LNCaP clone FGC (cell line): ENCODE measurements around the gene AGMAT.
A peak's percentile ranks its signal among the peaks of the same experiment; 100 is the strongest.

Experiments
- DNase-seq: peaks from one replicate; pipeline ENCODE4 v3.0.0-alpha.2; 2011; ENCODE audit warnings: low read depth
- H3K4me3 ChIP-seq: 2 replicates; pipeline ENCODE4 v1.5.1; 2011; ENCODE audit warnings: mild to moderate bottlenecking, low read depth, low read length, control low read depth
- CTCF ChIP-seq: IDR thresholded peaks from 2 replicates; pipeline ENCODE4 v1.5.1; 2012; ENCODE audit warnings: mild to moderate bottlenecking; ENCODE audit not compliant: control insufficient read depth, insufficient read depth; ENCODE audit errors: extremely low read depth

AGMAT gene

GRCh38 chr1:15625056-15625917 lies 40.4 kb upstream of the AGMAT start:
- TF ChIP-seq CTCF, result no peak
- no peak for DNase-seq
- H3K4me3 ChIP-seq, result peak overlapping the region; percentile 15; the same call in 1 of the 2 replicates

DNA sequence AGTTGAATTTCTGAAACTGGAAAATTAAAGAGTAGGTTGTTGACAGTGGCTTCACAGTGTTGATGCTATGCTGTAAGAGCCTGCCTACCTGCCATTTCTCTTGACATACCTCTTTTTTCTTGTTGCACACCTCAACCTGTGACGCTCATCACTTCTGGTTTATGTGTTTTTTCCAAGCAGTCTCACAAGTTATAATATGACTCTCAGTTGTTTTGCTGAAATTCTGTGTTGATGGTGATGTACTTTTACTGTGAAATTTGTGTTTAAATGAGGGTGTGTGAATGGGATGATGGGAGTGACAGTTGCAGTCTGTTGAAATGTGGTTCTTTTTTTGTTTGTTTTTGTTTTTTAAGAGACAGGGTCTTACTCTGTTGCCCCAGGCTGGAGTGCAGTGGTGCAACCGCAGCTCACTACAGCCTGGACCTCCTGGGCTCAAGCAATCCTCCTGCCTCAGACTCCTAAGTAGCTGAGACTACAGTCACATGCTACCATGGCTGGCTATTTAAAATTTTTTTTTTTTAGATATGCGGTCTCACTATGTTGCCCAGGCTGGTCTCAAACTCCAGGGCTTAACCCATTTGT lies 39.4 kb upstream of the AGMAT start:
- DNase-seq, result no peak
- H3K4me3 ChIP-seq, result no peak overlapping the region

GRCh38 chr1:15623435-15623834 lies 38.6 kb upstream of the AGMAT start:
- no peak for TF ChIP-seq CTCF
- no peak overlapping the region for H3K4me3 ChIP-seq

More for the DNA sequence above, 39.4 kb upstream of the AGMAT start:
- TF ChIP-seq CTCF, result no peak

DNA sequence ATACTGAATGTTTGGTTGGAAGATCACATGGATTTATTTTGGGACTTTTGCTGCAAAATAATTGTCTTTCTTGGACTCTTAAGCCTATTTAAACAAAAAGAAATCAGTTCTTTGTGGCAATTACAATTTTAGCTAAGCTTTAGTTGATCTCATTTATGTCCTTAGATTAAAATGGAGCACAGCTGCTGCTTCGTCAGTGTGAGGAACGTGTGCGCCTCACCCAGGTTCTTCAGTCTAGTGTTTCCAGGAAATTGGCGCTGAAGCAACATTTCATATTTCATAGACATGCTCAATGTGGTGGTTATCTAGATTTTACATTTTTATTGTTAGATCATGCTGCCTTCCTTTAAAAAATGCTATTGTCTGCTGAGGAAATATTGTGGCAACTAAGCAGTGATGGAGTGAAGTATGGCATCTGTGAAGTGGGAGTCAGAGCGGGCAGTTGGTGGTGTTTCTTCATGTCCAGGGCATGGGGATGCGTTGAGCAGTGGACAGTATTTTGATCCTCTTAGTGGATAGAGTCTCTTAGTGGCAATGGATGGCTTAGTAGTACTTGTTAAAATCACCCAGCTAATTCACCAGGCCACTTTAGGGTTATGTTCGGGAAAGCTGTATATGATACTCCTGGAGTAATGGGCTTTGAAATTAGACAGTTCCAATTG lies 38.0 kb upstream of the AGMAT start:
- H3K4me3 ChIP-seq, result no peak overlapping the region
- no peak for TF ChIP-seq CTCF
- no peak for DNase-seq

More at GRCh38 chr1:15623435-15623834, 38.6 kb upstream of the AGMAT start:
- DNase-seq, result no peak

DNA sequence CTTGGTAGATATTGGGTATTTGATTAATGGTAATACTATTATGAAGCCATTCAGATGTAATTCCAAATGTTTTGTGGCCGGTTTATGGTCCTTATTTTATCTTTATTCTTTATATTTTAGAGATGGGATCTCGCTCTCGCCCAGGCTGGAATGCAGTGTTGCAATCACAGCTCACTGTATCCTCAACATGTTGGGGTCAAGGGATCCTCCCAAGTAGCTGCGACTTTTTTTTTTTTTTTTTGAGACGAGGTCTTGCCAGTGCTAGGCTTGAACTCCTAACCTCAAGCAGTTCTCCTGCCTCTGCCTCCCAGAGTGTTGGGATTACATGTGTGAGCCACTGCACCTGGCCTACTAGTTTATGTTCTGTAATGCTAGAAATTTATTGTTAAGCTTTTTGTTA lies 37.1 kb upstream of the AGMAT start:
- no peak for TF ChIP-seq CTCF
- no peak for DNase-seq
- no peak overlapping the region for H3K4me3 ChIP-seq

DNA sequence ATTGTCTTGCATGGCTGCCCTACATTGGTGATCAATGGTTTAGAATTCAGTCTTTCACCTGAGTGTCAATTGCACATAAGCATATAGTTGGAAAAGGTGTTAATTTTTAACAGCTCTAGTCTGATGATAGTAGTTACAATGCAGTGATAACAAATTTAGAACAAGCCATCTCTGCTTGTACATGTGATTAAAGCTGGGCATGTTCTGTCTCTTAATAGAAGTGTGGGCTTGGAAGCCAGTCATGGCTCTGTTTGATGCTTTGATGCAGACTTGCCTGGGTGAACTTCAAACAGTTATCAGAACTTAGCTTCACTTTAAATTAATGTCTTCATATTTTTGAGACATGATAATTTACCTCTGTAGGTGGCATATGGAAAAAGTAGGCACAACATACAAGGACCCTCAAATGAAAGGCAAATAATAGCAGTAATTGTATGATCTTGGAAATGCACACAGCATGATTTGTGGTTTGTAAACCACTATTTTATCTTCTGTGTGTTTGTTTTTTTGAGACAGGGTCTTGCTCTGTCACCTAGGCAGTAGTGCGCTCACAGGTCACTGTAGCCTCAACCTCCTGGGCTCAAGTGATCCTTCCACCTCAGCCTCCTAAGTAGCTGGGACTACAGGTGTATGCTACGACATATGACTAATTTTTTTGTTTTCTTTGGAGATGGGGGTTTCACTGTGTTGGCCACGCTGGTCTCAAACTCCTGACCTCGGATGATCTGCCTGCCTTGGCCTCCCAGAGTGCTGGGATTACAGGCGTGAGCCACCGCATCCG lies 36.2 kb upstream of the AGMAT start:
- H3K4me3 ChIP-seq, result no peak overlapping the region
- DNase-seq, result no peak
- TF ChIP-seq CTCF, result no peak
